Upper lobe of left lung (tissue), 4 donors: ENCODE results near the gene TENT5A.

Experiments
- POLR2A ChIP-seq, 4 donors: fragments of 450-650 bp; IDR thresholded peaks; one replicate each; pipeline ENCODE4 v1.5.1; 2016 to 2017; ENCODE audit warnings: antibody characterized with exemption in 4 of 4, mild to moderate bottlenecking in 2 of 4
- TF ChIP-seq, protein P1 (sequence below), 6 experiments: fragments of 450-650 bp in 4 of 6; fragments of 200-600 bp in 2 of 6; sonication (generic) in 2 of 6; IDR thresholded peaks; one replicate each; pipeline ENCODE4 v1.5.1; 2016 to 2019; ENCODE audit warnings: antibody characterized with exemption in 6 of 6

DNA sequence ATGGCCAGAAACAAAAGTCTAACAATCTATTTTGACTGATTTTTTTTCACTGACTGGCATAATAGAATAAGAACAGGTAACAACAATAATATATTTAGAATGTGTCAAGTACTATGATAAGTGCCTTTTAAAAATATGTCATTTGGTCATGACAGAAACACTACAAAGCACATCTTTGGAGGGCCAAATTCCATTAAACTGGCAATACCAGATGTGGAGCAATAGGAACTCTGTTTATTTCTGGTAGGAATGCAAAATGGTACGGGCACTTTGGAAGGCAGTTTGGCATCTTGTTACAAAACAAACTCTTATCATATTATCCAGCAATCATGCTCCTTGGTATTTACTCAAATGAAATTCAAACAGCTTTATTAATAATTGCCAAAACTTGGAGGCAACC, 39.3 kb downstream of the TENT5A start:
- TF ChIP-seq, protein P1, sequence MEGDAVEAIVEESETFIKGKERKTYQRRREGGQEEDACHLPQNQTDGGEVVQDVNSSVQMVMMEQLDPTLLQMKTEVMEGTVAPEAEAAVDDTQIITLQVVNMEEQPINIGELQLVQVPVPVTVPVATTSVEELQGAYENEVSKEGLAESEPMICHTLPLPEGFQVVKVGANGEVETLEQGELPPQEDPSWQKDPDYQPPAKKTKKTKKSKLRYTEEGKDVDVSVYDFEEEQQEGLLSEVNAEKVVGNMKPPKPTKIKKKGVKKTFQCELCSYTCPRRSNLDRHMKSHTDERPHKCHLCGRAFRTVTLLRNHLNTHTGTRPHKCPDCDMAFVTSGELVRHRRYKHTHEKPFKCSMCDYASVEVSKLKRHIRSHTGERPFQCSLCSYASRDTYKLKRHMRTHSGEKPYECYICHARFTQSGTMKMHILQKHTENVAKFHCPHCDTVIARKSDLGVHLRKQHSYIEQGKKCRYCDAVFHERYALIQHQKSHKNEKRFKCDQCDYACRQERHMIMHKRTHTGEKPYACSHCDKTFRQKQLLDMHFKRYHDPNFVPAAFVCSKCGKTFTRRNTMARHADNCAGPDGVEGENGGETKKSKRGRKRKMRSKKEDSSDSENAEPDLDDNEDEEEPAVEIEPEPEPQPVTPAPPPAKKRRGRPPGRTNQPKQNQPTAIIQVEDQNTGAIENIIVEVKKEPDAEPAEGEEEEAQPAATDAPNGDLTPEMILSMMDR (IDR thresholded peaks at IDR 0.05): no peak
- TF ChIP-seq POLR2A (IDR thresholded peaks at IDR 0.05): no peak
